ENCODE results near the gene NFKBIZ.

Gene NFKBIZ

GRCh38 chr3:101827211-101828174, 21.8 kb upstream of the NFKBIZ start:
- FAIRE-seq = peak; percentile 3

GRCh38 chr3:101828276-101828675, 21.0 kb upstream of the NFKBIZ start:
- FAIRE-seq = no peak

GRCh38 chr3:101828691-101829436, 20.4 kb upstream of the NFKBIZ start:
- no peak for FAIRE-seq

GRCh38 chr3:101829437-101829830, 19.9 kb upstream of the NFKBIZ start:
- no peak for FAIRE-seq

- FAIRE-seq = no peak
Measured at GRCh38 chr3:101829874-101830273, 19.4 kb upstream of the NFKBIZ start.

- no peak for FAIRE-seq
Measured at GRCh38 chr3:101833446-101833974, 15.8 kb upstream of the NFKBIZ start.

- FAIRE-seq = no peak
Measured at GRCh38 chr3:101835676-101836075, 13.6 kb upstream of the NFKBIZ start.

- FAIRE-seq = no peak
Measured at GRCh38 chr3:101836160-101836559, 13.2 kb upstream of the NFKBIZ start.

- FAIRE-seq = no peak
Measured at GRCh38 chr3:101836652-101837598, 12.4 kb upstream of the NFKBIZ start.

- FAIRE-seq = no peak
Measured at GRCh38 chr3:101838691-101839090, 10.6 kb upstream of the NFKBIZ start.

GRCh38 chr3:101840066-101840465, 9.2 kb upstream of the NFKBIZ start:
- FAIRE-seq = no peak

- FAIRE-seq = peak; percentile 85
Measured at GRCh38 chr3:101842245-101842934, 6.9 kb upstream of the NFKBIZ start.

GRCh38 chr3:101842935-101843330, 6.4 kb upstream of the NFKBIZ start:
- no peak for FAIRE-seq

- FAIRE-seq = no peak
Measured at GRCh38 chr3:101845425-101845824, 3.9 kb upstream of the NFKBIZ start.

GRCh38 chr3:101846709-101847108, 2.6 kb upstream of the NFKBIZ start:
- FAIRE-seq = no peak

- no peak for FAIRE-seq
Measured at GRCh38 chr3:101847328-101847727, 2.0 kb upstream of the NFKBIZ start.

- FAIRE-seq = no peak
Measured at GRCh38 chr3:101848326-101848725, 988 bp upstream of the NFKBIZ start.

- no peak for FAIRE-seq
Measured at GRCh38 chr3:101849714-101850245, 466 bp downstream of the NFKBIZ start.

- FAIRE-seq = no peak
Measured at GRCh38 chr3:101850246-101851051, 1.1 kb downstream of the NFKBIZ start.

- no peak for FAIRE-seq
Measured at GRCh38 chr3:101851072-101851770, 1.9 kb downstream of the NFKBIZ start.
